NOMO-1 treated with dmso at 0.1 percent for 144 hours (cell line): Measurements from ENCODE around the gene HNF4A.

Experiments
- DNase-seq: peaks from one replicate; lab custom pipeline; 2025; ENCODE audit not compliant: unreplicated experiment; lab: John Stamatoyannopoulos, UW

Gene HNF4A

GRCh38 chr20:44423480-44423879 lies 68.0 kb downstream of the HNF4A start:
- DNase-seq, result no peak

DNA sequence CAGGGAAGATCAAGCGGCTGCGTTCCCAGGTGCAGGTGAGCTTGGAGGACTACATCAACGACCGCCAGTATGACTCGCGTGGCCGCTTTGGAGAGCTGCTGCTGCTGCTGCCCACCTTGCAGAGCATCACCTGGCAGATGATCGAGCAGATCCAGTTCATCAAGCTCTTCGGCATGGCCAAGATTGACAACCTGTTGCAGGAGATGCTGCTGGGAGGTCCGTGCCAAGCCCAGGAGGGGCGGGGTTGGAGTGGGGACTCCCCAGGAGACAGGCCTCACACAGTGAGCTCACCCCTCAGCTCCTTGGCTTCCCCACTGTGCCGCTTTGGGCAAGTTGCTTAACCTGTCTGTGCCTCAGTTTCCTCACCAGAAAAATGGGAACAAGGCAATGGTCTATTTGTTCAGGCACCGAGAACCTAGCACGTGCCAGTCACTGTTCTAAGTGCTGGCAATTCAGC lies 68.6 kb downstream of the HNF4A start:
- DNase-seq, result no peak

DNA sequence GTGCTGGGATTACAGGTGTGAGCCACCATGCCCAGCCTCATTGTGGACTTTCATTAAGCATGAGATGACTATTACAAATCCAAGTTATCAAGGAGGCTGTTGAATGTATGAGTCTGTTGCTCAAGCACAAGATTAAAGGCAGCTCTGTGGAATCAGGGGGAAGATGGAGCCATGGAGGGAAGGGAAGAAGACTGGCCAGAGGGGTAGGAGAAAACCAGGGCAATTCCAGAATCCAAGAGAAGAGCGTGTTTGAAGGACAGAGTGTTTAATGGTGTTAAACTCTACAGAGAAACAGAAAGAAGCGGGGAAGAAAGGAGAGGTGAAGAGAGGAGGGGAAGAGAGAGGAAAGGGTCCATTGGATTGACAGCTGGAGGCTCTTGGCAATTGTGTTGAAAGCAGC lies 70.4 kb downstream of the HNF4A start:
- no peak for DNase-seq

DNA sequence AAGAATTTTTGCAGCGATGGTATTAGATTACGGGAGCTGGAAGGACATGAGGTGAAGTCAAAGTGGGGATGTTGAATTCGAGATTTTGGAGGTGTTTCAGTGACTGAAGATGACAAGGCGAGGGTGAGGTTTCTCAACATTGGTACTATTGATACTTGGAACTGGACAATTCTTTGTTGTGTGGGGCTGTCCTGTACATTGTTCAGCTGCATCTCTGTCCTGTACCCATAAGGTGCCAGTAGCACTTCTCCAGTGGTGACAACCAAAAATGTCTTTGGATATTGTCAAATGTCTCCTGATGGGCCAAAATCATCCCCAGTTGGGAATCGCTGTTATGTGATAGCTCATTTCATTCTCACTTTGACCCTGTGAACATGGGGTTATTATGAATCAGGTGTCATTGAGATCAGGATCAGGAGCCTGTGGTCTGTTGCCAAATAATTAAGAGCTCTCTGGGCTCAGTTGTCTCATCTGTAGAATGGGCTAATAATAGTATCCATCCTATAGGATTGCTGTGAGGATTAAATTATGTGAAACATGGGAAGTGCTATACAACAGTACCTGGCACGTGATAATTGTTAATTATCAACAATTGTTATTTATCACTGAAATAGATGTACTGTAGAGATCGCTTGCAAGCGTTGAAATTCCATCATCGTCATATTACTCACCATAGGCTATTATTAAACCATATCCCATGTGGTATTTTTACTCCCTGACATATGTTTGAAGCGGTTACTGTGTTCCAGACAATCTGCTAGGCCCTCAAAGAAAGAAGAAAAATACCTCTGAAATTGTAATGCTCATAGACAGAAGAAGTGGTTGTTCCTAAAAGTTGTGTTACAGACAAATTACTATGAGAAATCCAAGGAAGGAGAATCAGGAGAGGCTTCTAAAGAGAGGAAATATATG lies 71.6 kb downstream of the HNF4A start:
- no peak for DNase-seq

DNA sequence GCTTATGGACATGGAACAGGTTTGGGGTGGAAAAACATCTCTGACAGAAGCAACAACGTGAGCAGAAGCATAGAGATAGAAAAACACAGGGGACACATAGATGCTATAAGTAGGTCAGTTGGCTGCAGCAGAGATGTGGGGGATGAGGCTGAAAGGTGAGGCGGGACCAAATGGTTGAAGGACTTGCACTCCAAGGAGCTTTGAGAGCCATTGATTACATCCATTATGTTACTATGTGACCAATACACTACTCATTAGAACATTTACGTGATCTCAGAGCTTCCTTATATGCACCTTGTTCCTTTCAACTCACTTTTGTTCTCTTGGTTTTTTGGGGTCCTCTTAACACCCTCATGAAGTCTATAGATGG lies 72.3 kb downstream of the HNF4A start:
- no peak for DNase-seq

DNA sequence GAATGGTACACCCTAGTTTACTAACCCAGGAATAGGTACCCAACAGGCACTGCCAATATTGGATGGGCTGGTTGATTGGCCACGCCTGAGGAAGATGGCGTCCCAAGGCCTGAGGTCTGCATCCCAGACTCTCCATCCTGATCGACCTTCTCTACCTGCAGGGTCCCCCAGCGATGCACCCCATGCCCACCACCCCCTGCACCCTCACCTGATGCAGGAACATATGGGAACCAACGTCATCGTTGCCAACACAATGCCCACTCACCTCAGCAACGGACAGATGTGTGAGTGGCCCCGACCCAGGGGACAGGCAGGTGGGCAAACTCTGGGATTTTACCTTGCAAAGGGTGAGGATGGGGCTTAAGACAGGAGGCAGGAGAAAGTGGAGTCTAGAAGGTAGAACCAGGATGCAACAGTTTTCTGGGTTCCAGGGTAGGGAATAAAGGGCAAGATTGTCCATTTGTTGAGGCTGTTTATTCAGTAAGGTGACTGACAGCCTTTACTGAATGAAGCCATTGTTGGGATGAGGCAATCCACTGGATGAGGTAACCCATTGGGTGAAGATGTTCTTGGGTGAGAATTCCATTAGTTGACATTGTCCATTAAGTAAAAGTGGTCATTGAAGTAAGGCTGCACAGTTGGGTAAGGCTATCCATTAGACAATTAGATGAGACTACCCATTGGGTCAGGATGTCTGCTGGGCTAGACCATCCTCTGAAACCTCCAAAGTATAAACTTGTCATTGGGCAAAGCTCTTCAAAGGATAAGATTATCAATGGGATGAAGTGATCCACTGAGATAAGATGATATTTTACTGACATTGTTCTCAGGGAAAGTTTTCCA lies 72.9 kb downstream of the HNF4A start:
- DNase-seq, result no peak

GRCh38 chr20:44429017-44429339 lies 73.5 kb downstream of the HNF4A start:
- no peak for DNase-seq

DNA sequence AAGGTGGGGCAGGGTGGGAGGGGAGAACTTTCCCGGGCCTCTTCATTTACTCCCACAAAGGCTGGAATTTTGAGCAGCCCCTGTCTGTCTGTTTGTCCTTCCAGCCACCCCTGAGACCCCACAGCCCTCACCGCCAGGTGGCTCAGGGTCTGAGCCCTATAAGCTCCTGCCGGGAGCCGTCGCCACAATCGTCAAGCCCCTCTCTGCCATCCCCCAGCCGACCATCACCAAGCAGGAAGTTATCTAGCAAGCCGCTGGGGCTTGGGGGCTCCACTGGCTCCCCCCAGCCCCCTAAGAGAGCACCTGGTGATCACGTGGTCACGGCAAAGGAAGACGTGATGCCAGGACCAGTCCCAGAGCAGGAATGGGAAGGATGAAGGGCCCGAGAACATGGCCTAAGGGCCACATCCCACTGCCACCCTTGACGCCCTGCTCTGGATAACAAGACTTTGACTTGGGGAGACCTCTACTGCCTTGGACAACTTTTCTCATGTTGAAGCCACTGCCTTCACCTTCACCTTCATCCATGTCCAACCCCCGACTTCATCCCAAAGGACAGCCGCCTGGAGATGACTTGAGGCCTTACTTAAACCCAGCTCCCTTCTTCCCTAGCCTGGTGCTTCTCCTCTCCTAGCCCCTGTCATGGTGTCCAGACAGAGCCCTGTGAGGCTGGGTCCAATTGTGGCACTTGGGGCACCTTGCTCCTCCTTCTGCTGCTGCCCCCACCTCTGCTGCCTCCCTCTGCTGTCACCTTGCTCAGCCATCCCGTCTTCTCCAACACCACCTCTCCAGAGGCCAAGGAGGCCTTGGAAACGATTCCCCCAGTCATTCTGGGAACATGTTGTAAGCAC lies 74.1 kb downstream of the HNF4A start:
- no peak for DNase-seq

DNA sequence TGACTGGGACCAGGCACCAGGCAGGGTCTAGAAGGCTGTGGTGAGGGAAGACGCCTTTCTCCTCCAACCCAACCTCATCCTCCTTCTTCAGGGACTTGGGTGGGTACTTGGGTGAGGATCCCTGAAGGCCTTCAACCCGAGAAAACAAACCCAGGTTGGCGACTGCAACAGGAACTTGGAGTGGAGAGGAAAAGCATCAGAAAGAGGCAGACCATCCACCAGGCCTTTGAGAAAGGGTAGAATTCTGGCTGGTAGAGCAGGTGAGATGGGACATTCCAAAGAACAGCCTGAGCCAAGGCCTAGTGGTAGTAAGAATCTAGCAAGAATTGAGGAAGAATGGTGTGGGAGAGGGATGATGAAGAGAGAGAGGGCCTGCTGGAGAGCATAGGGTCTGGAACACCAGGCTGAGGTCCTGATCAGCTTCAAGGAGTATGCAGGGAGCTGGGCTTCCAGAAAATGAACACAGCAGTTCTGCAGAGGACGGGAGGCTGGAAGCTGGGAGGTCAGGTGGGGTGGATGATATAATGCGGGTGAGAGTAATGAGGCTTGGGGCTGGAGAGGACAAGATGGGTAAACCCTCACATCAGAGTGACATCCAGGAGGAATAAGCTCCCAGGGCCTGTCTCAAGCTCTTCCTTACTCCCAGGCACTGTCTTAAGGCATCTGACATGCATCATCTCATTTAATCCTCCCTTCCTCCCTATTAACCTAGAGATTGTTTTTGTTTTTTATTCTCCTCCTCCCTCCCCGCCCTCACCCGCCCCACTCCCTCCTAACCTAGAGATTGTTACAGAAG lies 75.0 kb downstream of the HNF4A start:
- no peak for DNase-seq

- no peak for DNase-seq
These were observed 75.6 kb downstream of the HNF4A start for GRCh38 chr20:44431118-44431501.

GRCh38 chr20:44431502-44432234 lies 76.2 kb downstream of the HNF4A start:
- DNase-seq, result no peak

DNA sequence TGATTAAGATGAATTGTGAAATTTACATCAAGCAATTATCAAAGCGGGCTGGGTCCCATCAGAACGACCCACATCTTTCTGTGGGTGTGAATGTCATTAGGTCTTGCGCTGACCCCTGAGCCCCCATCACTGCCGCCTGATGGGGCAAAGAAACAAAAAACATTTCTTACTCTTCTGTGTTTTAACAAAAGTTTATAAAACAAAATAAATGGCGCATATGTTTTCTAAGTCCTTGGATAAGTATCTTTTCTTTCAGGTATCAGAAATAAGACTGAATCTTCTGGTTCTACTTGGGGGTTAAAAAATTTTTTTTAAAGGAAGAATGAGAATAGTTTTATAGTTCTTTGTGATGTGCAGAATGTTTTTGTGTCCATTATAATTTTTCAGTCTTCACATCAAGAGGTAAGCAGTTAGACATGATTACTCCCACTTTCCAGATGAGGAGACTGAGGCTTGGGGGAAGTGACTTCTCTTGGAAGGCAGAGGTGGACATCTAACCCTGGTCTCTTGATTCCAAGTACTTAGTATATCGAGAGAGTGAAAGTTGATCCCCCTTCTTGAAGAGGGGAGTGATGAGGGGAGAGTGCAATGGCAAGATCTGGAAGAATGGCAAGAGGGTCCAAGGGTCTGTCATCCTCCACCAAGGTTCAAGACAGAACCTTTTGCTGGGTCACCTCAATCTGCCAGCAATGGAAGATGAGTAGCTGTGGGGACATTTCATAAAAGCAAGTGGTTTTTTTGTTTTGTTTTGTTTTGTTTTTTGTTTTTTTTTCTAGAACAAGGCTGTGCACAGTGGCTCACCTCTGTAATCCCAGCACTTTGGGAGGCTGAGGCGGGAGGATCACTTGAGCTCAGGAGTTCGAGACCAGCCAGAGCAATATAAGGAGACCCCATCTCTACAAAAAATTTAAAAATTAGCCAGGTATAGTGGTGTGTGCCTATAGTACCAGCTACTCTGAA lies 77.4 kb downstream of the HNF4A start:
- DNase-seq, result no peak

- DNase-seq, result no peak
These were observed 78.4 kb downstream of the HNF4A start for GRCh38 chr20:44433751-44434538.

DNA sequence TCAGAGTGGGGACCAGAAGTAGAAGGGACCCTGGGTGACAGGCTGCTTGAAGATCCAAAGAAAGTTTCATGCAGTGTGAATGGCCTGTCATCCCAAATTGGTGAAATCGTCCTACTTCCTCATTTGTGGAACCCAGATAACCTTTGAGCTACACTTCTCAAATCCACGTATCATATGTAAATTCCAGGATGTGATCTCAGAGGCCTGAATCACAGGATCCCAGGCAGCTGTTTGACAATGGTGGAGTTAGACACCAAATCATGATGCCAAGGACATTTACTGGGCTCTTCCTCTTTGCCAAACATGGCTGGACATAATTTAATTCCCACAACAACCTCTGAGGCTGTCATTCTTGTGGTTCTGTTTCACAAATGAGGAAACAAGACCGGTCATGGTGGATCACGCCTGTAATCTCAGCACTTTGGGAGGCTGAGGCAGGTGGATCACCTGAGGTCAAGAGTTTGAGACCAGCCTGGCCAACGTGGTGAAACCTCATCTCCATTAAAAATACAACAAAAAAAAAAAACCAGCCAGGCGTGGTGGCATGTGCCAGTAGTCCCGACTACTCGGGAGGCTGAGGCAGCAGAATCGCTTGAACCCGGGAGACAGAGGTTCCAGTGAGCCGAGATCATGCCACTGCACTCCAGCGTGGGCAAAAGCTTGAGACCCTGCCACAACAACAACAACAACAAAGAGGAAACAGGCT lies 80.3 kb downstream of the HNF4A start:
- peak; percentile 39 for DNase-seq

DNA sequence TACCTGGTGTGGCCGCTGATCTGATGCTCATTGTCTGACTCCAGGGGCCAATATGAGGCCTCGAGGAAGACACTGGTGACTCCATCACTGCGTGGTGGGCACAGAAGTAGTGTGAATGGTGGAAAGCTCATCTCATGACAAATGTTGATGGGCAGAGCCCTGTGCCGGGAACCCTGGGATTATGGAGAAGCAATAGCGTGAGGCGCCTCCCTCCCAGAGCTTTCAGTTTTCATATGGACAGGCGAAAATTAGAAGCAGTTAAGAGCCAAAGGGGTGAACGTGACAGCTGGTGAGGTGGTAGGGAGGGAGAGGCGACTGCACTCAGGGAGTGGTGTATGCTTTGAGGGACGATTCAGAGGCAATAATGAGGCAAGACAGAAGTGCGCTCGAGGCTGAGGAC lies 80.9 kb downstream of the HNF4A start:
- DNase-seq, result no peak

- no peak for DNase-seq
These were observed 82.0 kb downstream of the HNF4A start for GRCh38 chr20:44437497-44437896.

GRCh38 chr20:44438782-44439181 lies 83.3 kb downstream of the HNF4A start:
- DNase-seq, result no peak
